Spleen (tissue), 7 donors: ENCODE data around the gene WFDC13.

Experiments used
- CTCF ChIP-seq, 11 experiments: fragments of 200-600 bp in 7 of 11; fragments of 450-650 bp in 4 of 11; sonication (generic) in 4 of 11; IDR thresholded peaks in 8 of 11; conservative IDR thresholded peaks in 3 of 11; 1 replicate in 7 of 11; 2 replicates in 4 of 11; pipeline versions ENCODE4 v1.4.0 to v1.8.0; 2016 to 2021; ENCODE audit warnings: antibody characterized with exemption in 11 of 11, inconsistent platforms in 4 of 11, mild to moderate bottlenecking in 1 of 11
- POLR2A ChIP-seq, 3 donors: fragments of 450-650 bp; IDR thresholded peaks; one replicate each; pipeline ENCODE4 v1.5.1; 2017; ENCODE audit warnings: antibody characterized with exemption in 3 of 3, mild to moderate bottlenecking in 1 of 3
- donor health status: DM: no; HTN: no; CAD: no; lungs with moderate emphysema.
- donor health status: DM: no; HTN: no; CAD: no.
- donor health status: DM: no; HTN: no; CAD: no.

- TF ChIP-seq POLR2A (IDR thresholded peaks at IDR 0.05): no peak
- TF ChIP-seq CTCF (IDR thresholded peaks at IDR 0.05 in 8 of 11, conservative IDR thresholded peaks at IDR 0.05 in 3 of 11): no peak
Observed at GRCh38 chr20:45704969-45705637, 3.3 kb downstream of the WFDC13 start, which contains the start of gene WFDC10B.
